ENCODE data around the gene FAM50B.

FAM50B gene

GRCh38 chr6:3898265-3898994, 49.3 kb downstream of the FAM50B start:
- no peak for DNase-seq

GRCh38 chr6:3899061-3899460, 49.9 kb downstream of the FAM50B start:
- no peak for DNase-seq

GRCh38 chr6:3899970-3900439, 50.8 kb downstream of the FAM50B start:
- no peak for DNase-seq
